HEK293T (cell line): Measurements from ENCODE around the gene TRPM3.

ENCODE experiments used
- BHLHE40 ChIP-seq: fragments of 450-650 bp; IDR thresholded peaks from 2 replicates; pipeline ENCODE4 v1.6.1; 2016; ENCODE audit warnings: mild to moderate bottlenecking, moderate library complexity, borderline replicate concordance
- CTBP1 ChIP-seq: fragments of 450-650 bp; IDR thresholded peaks from 2 replicates; pipeline ENCODE4 v1.6.1; 2016; ENCODE audit warnings: borderline replicate concordance
- ELF4 ChIP-seq: fragments of 450-650 bp; IDR thresholded peaks from 2 replicates; pipeline ENCODE4 v1.6.1; 2017; ENCODE audit warnings: antibody characterized with exemption
- FOXA1 ChIP-seq: fragments of 450-650 bp; IDR thresholded peaks from 2 replicates; pipeline ENCODE4 v1.6.1; 2016; ENCODE audit warnings: mild to moderate bottlenecking
- FOXK2 ChIP-seq: fragments of 450-650 bp; IDR thresholded peaks from 2 replicates; pipeline ENCODE4 v1.6.1; 2016; ENCODE audit warnings: mild to moderate bottlenecking
- FOXM1 ChIP-seq: fragments of 450-650 bp; IDR thresholded peaks from 2 replicates; pipeline ENCODE4 v1.6.1; 2017; ENCODE audit warnings: mild to moderate bottlenecking, borderline replicate concordance
- SP1 ChIP-seq: fragments of 450-650 bp; IDR thresholded peaks from 2 replicates; pipeline ENCODE4 v1.6.1; 2017
- SUZ12 ChIP-seq: fragments of 450-650 bp; IDR thresholded peaks from 2 replicates; pipeline ENCODE4 v1.6.1; 2016; ENCODE audit warnings: mild to moderate bottlenecking

DNA sequence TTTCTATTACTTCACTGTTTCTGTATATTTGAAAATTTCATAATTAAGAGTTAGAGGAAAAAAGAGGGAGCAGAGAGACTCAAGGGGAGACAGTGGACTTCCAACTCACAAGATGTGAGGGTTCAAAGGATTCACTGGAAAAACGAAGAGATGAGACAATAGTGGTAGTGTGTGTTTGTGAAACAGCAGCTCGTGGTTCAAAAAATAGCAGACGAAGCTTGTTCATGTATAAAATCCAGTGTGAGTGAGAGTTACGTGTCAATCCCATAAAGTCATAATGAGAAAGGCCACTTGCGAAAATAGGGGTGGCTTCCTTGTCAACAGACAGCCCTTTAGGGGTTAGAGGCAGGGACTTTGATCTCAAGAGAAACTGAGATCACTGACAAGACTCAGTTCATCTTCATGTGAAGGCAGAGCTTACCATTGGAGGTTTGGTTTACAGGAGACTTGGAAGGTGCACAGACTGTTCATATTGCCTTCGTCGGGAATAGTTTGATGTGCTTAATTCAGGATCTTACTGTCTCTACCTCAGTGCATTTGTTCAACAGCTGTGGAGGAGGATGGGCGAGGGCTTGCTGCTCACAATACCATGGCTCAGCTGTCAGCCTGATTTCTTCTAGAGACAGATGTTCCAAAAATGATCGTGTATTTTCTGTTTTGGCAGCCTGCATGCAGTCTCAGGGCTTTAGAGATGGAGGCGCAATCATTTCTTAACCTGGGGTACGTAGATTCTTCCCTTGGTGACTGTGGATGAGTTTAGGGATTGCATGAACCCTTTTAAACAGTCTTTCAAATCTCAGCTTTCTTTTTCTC lies 601.3 kb downstream of the TRPM3 start:
- TF ChIP-seq SP1 (no peak), ELF4 (no peak), FOXM1 (no peak), FOXA1 (no peak), SUZ12 (no peak), CTBP1 (no peak), FOXK2 (no peak), BHLHE40 (no peak)
